SK-N-SH treated with all-trans-retinoic acid at 6 μM for 48 hours (cell line): Measurements from ENCODE around the gene ZCCHC17.

Experiments used
- ATAC-seq: fragments of 200-7000 bp; cut with Tn5 transposase; 3 replicates; pipeline ENCODE4 v1.9.1; 2020; ENCODE audit warnings: mild to moderate bottlenecking, moderate library complexity
- ARNTL ChIP-seq: fragments of 450-650 bp; formaldehyde crosslinking; IDR thresholded peaks from 2 replicates; pipeline ENCODE4 v1.5.0; 2020; ENCODE audit warnings: low read depth, mild to moderate bottlenecking, moderate library complexity, borderline replicate concordance
- BACH2 ChIP-seq: fragments of 250-450 bp; sonication (Bioruptor Pico); IDR thresholded peaks from 2 replicates; pipeline ENCODE4 v1.9.0; 2021; ENCODE audit warnings: mild to moderate bottlenecking, borderline replicate concordance
- CREB5 ChIP-seq: fragments of 250-450 bp; sonication (Bioruptor Pico); IDR thresholded peaks from 2 replicates; pipeline ENCODE4 v1.5.1; 2020; ENCODE audit warnings: low read depth, mild to moderate bottlenecking, moderate library complexity
- CSRNP3 ChIP-seq: fragments of 250-450 bp; sonication (Bioruptor Pico); IDR thresholded peaks from 2 replicates; pipeline ENCODE4 v1.5.1; 2021; ENCODE audit warnings: mild to moderate bottlenecking, moderate library complexity
- ESRRG ChIP-seq: fragments of 250-450 bp; sonication (Bioruptor Pico); IDR thresholded peaks from 2 replicates; pipeline ENCODE4 v1.6.1; 2021; ENCODE audit warnings: mild to moderate bottlenecking
- GLIS3 ChIP-seq: fragments of 250-450 bp; sonication (Bioruptor Pico); IDR thresholded peaks from 2 replicates; pipeline ENCODE4 v1.5.0; 2020; ENCODE audit warnings: mild to moderate bottlenecking, moderate library complexity
- ISL1 ChIP-seq: fragments of 250-450 bp; sonication (Bioruptor Pico); IDR thresholded peaks from 2 replicates; pipeline ENCODE4 v2.1.2; 2022; ENCODE audit warnings: mild to moderate bottlenecking, moderate library complexity
- OSR1 ChIP-seq: fragments of 250-450 bp; sonication (Bioruptor Pico); IDR thresholded peaks from 2 replicates; pipeline ENCODE4 v1.8.0; 2022; ENCODE audit warnings: moderate library complexity, mild to moderate bottlenecking, inconsistent platforms
- POU6F1 ChIP-seq: fragments of 250-450 bp; sonication (Bioruptor Pico); IDR thresholded peaks from 2 replicates; pipeline ENCODE4 v1.8.0; 2021; ENCODE audit warnings: low read depth, mild to moderate bottlenecking, moderate library complexity, borderline replicate concordance
- PPARA ChIP-seq: fragments of 250-450 bp; sonication (Bioruptor Pico); IDR thresholded peaks from 2 replicates; pipeline ENCODE4 v1.5.0; 2020; ENCODE audit warnings: mild to moderate bottlenecking, borderline replicate concordance
- RARB ChIP-seq: fragments of 250-450 bp; sonication (Bioruptor Pico); IDR thresholded peaks from 2 replicates; pipeline ENCODE4 v1.8.0; 2021; ENCODE audit warnings: mild to moderate bottlenecking, moderate library complexity
- SNAI2 ChIP-seq: fragments of 250-450 bp; sonication (Bioruptor Pico); IDR thresholded peaks from 2 replicates; pipeline ENCODE4 v1.5.0; 2020; ENCODE audit warnings: mild to moderate bottlenecking, moderate library complexity
- TCF4 ChIP-seq: fragments of 250-450 bp; sonication (Bioruptor Pico); IDR thresholded peaks from 2 replicates; pipeline ENCODE4 v1.8.0; 2021; ENCODE audit warnings: mild to moderate bottlenecking, moderate library complexity, borderline replicate concordance
- TOX ChIP-seq: fragments of 250-450 bp; sonication (Bioruptor Pico); IDR thresholded peaks from 2 replicates; pipeline ENCODE4 v1.8.0; 2021; ENCODE audit warnings: mild to moderate bottlenecking, moderate library complexity, borderline replicate concordance
- TSHZ2 ChIP-seq: fragments of 250-450 bp; sonication (Bioruptor Pico); IDR thresholded peaks from 2 replicates; pipeline ENCODE4 v1.5.0; 2020; ENCODE audit warnings: mild to moderate bottlenecking, moderate library complexity
- ZC3H10 ChIP-seq: fragments of 250-450 bp; sonication (Bioruptor Pico); IDR thresholded peaks from 2 replicates; pipeline ENCODE4 v1.5.1; 2021; ENCODE audit warnings: mild to moderate bottlenecking, moderate library complexity
- ZFP30 ChIP-seq: fragments of 450-650 bp; formaldehyde crosslinking; IDR thresholded peaks from 2 replicates; pipeline ENCODE4 v1.5.0; 2022; ENCODE audit warnings: mild to moderate bottlenecking, moderate library complexity
- ZNF70 ChIP-seq: fragments of 450-650 bp; formaldehyde crosslinking; IDR thresholded peaks from 2 replicates; pipeline ENCODE4 v1.5.0; 2020; ENCODE audit warnings: mild to moderate bottlenecking, moderate library complexity
- ZNF8 ChIP-seq: fragments of 450-650 bp; formaldehyde crosslinking; IDR thresholded peaks from 2 replicates; pipeline ENCODE4 v1.5.0; 2020; ENCODE audit warnings: mild to moderate bottlenecking, moderate library complexity

ZCCHC17 gene

GRCh38 chr1:31364561-31365250 lies 67.9 kb downstream of the ZCCHC17 start:
- no peak for ATAC-seq
- TF ChIP-seq ZNF70 (CRISPR knock-in tag) (no peak), CSRNP3 (CRISPR knock-in tag) (no peak), ZFP30 (CRISPR knock-in tag) (no peak), TOX (CRISPR knock-in tag) (no peak), BACH2 (CRISPR knock-in tag) (no peak), TSHZ2 (CRISPR knock-in tag) (no peak), PPARA (CRISPR knock-in tag) (no peak), SNAI2 (CRISPR knock-in tag) (no peak), OSR1 (no peak), ZC3H10 (CRISPR knock-in tag) (no peak), CREB5 (no peak), POU6F1 (CRISPR knock-in tag) (no peak), ISL1 (CRISPR knock-in tag) (no peak), TCF4 (CRISPR knock-in tag) (no peak), ZNF8 (CRISPR knock-in tag) (no peak), RARB (CRISPR knock-in tag) (no peak), GLIS3 (CRISPR knock-in tag) (no peak), ESRRG (CRISPR knock-in tag) (no peak)
- TF ChIP-seq, all 23 proteins: peak for 0

- TF ChIP-seq TSHZ2 (CRISPR knock-in tag) = no peak
- no peak for TF ChIP-seq ARNTL
- TF ChIP-seq TCF4 (CRISPR knock-in tag) = no peak
- no peak for TF ChIP-seq TOX (CRISPR knock-in tag)
These were observed 70.0 kb downstream of the ZCCHC17 start for GRCh38 chr1:31366796-31367195.

GRCh38 chr1:31368611-31369107 lies 71.8 kb downstream of the ZCCHC17 start:
- ATAC-seq = no peak
- TF ChIP-seq BACH2 (CRISPR knock-in tag) = no peak

More at GRCh38 chr1:31366796-31367195, 70.0 kb downstream of the ZCCHC17 start:
- ATAC-seq = no peak
